GM18868 (cell line): Measurements from ENCODE around the gene ITGB1.
"Not testable (repeated sequence)": the region's sequence is repeated elsewhere in the genome, so short reads cannot be mapped to it uniquely, and the experiment has no call there.

ENCODE experiments used
- ATAC-seq: cut with Tn5 transposase; IDR thresholded peaks from one replicate; pipeline ENCODE4 v1.9.1; 2021; ENCODE audit warnings: mild to moderate bottlenecking, moderate library complexity; ENCODE audit not compliant: unreplicated experiment

The ITGB1 gene

DNA sequence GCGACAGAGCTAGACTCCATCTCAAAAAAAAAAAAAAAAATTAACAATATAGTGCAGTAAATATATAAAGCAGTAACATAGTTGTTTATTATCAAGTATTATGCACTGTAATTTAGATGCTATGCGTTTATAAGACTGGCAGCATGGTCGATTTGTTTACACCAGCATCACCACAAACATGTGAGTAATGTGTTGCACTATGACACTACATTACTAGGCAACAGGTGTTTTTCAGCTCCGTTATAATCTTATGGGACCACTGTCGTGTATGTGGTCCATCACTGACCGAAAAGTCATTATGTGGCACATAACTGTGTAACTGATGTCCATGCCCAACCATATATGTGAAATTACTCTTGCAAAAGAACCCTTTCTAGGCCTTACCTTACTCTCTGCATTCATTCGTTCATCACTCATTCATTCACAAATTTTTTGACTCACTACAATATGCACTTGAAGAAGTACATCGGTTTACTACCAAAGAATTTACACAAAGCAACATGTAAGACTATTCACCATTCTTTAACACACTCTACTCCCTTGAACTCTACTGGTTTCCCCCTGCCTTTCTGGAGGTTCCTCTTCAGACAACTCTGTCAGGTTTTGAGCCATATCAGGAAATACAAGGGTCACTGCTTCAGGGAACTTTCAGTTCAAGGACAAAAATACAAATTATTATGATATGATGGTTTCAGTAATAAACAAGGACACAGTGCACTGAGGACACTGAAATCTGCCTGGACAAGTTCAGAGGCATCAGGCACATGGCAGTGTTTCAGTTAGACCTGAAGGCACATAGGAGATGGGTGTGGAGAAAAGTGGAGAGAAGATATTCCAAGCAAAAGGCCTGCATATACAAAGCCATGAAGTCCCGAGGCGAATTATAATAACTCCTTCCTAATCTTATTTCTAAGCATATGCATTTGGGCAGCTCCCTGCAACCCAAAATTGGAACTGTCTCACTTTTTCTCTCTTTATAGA is 17.4 kb downstream of the ITGB1 start:
- ATAC-seq, result peak; percentile 61

DNA sequence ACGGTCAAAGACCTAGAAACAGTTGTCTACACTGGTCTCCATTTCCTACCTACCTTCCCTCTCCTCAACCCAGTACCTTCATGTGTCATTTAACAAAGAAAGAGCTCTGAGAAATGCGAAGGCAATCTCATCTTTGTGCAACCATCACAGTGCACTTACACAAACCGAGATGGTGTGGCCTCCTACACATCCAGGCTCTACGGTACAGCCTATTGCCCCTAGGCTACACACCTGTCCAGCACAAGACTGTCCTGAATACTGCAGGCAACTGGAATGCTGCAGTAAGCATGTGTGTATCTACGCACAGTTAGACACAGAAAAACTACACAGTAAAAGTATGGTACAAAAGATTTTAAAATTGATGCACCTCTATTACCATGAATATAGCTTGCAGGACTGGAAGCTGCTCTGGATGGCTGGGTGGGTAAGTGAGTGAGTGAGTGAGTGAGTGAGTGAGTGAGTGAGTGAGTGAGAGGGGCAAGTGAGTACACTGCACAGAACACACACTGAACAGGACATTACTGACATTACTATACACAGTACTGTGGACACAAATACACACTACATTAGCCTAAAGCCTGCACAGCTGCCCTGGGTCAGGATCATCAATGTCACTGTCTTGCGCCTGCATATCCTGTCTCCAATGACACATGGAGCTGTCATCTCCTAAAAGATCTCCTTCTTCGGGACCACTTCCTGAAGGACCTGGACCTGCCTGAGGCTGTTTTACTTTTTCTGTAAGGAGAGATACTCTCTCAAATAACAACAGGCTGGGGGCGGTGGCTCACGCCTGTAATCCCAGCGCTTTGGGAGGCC is 18.5 kb downstream of the ITGB1 start:
- no peak for ATAC-seq

DNA sequence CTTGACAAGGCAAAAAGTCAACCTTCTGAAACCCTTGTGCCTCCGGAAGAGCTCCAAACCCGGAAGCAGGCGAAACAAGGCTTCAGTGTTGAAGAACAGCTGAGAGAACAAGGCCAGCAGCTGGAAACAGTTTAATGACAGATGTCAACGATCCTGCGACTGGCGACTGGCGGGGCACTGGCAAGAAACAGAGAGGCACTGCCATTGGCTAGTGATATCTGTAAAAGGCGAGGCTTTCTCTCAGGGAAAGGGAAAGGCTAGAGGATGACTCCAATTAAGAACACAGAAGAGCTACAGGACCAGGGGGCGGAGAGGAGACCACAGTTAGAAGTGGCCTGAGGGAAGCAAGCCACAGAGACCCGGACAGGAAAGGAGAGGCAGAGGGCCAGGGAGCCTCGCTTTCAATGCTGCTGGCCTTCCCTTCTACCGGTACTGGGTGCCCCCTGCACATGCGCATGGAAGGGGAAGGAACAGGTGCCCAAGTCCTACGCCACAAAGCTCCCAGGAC is 19.4 kb downstream of the ITGB1 start:
- no peak for ATAC-seq

- no peak for ATAC-seq
These were observed 20.1 kb downstream of the ITGB1 start for GRCh38 chr10:32937911-32938424.

GRCh38 chr10:32932225-32932729 is 25.8 kb downstream of the ITGB1 start:
- ATAC-seq, result no peak

DNA sequence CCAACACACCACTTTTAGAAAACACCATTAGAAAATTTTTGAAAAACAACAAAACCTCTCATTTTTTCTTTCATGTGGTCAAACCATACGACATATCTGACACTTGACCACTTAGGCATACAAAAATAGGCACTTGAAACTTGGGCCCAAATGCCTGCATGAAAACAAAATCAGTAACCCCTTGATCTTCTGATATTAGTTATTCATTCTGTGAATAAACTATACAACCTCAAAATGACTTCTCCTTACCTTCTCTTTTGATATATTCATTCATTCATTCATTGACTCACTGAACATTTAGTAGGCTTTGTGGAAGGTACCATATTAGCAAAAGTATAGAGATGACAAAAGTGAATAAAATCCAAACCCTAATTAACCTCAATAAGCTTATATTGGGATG is 26.4 kb downstream of the ITGB1 start:
- no peak for ATAC-seq

DNA sequence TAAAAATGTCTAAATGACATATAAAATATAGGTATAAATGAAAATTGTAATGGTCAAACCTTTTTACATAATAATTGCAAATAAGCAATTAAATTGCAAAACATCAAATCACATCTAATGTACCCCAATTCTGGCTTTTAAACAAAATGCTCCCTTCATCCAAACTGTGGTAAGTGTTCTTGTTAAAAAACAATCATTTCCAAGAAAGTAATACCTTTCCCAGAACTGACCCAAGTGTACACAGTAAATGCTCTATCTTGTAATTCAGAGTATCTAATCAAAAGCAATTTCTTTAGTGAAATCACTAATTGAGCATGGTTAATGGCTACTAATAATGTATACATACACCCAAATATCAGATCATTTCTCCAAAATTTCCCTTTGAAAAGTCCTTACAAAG is 28.0 kb downstream of the ITGB1 start:
- ATAC-seq, result no peak

GRCh38 chr10:32929634-32930033 is 28.4 kb downstream of the ITGB1 start:
- no peak for ATAC-seq

GRCh38 chr10:32927750-32928149 is 30.3 kb downstream of the ITGB1 start:
- no peak for ATAC-seq

DNA sequence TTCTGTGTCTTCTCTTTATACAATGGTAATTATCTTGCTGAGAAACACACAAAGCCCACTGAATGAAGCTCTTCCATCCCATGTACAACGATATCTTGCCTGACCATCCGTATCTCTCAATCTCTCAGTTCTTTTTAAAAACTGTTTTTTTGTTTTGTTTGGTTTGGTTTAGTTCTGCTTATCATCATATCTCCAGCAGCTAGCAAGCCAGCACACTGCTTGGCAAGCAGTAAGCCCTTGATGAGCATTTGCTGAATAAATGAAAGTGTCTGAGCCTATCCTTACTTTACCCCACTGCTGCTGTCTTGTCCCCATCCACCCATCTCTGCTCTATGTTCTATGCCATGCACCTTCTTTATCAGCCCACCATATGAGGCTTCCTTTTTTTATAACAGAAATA is 34.2 kb downstream of the ITGB1 start:
- ATAC-seq, result no peak

DNA sequence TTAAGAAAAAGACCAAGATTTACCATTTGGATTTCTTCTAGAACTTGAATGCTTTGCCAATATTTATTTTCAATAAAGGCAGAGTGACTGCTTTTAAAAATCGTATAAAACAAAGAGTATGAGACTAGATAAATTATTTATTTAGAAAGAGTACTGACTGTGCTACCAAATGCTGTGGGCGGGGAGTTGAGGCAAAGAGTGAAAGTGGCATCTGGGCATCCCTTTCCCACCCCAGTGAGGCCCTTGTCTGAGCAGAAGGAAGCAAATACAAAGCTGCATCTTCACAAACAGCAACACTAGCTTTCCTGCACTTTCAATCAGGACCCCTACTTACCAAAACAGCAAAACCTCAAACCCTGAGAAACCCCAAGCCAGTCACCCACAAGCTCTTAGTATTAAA is 34.9 kb downstream of the ITGB1 start:
- ATAC-seq, result no peak

DNA sequence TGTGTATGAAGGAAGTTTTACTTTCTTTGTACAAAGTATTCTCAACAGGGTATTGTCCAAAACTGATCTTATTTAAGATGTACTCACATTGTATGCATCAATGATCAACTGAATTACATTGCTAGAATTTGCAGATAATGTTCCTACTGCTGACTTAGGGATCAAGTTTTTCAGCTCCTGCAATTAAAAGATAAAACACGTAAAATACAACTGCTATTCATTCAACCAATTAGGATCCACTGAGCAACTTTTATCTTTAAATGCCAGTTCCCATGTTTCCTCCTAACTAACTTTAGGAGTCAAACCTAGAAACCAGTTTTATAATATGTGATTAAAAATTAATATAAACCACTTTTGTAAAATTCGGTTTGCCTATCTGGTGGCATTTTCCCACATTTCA is 35.9 kb downstream of the ITGB1 start:
- no peak for ATAC-seq

DNA sequence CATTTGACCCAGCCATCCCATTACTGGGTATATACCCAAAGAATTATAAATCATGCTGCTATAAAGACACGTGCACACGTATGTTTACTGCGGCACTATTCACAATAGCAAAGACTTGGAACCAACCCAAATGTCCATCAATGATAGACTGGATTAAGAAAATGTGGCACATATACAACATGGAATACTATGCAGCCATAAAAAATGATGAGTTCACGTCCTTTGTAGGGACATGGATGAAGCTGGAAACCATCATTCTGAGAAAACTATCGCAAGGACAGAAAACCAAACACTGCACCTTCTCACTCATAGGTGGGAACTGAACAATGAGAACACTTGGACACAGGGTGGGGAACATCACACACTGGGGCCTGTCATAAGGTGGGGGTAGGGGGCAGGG is 40.2 kb downstream of the ITGB1 start:
- not testable (repeated sequence) for ATAC-seq

GRCh38 chr10:32911285-32912016 is 46.6 kb downstream of the ITGB1 start:
- no peak for ATAC-seq

DNA sequence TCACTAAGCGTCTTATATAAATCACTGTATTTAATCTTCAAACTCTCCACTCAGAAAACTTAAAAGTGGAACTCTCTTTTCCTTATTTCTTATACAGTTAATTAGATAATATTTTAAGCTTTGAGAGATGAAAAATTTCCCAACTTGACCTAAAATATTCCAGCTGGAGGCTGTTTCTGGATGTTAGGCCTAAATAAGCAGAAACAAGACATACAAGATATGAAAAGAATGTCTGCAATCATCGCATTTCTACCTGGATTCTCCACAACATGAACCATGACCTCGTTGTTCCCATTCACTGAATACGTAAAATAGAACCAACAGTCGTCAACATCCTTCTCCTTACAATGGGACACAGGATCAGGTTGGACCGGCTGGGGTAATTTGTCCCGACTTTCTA is 48.1 kb downstream of the ITGB1 start:
- ATAC-seq, result not testable (repeated sequence)

DNA sequence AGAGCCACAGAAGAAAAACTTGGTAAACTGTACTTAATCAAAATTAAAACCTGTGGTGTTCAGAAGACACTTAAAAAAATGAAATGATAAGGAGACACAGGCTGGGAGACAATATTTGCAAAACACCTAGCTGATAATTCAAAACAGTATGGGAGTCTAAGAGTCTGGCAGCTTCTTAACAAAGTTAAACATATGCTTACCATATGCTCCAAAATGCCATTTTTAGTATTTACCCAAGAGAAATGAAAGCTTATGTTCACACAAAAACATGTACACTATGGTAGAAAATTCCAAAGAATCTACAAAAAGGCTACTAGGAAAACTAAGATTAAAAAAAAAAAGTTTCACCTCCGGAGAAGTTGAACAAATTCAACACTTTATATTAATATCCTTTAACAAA is 48.6 kb downstream of the ITGB1 start:
- ATAC-seq, result no peak

GRCh38 chr10:32906595-32906994 is 51.4 kb downstream of the ITGB1 start:
- ATAC-seq, result no peak

GRCh38 chr10:32905466-32905865 is 52.6 kb downstream of the ITGB1 start:
- no peak for ATAC-seq

DNA sequence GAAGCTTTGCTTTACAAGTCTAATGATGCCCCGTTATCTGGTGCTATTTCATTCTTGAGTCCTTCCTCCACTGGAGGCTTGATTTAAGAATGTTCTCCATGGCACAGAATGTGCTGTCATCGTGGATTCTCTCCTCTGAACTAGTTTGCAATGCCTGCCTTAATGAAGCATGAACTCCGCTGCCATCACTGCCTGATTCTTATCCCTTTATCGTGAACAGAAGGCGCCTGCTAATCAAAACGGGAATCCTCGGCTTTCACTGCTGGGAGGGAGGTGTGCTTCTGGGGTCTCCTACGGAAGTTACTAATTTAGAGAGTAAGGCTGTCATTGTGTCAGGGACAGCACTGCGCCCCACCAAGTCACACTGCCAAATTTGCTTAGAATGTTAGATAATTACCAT is 56.2 kb downstream of the ITGB1 start:
- ATAC-seq, result no peak

DNA sequence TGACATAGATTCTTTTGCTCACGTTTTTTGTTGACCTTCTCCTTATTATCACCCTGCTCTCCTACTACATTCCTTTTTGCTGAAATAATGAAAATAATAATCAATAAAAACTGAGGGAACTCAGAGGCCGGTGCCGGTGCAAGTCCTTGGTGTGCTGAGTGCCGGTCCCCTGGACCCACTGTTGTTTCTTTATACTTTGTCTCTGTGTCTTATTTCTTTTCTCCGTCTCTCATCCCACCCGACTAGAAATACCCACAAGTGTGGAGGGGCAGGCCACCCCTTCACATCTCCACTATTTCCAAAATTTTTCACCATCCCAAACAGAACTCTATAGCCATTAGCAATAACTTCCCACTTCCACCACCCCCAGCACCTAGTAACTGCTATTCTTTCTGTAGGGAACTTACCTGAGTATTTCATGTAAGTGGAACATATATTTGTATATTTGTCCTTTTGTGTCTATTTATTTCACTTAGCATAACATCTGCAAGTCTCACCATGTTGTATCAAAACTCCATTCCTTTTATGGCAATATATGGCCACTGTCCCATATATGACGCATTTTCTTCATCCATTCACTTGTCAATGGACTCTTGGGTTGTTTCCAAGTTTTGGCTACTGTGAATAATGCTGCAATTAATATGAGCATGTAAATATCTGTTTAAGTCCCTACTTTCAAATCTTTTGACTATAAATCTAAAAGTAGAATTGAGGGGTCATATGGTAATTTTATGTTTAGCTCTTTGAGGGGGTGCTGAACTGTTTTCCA is 62.6 kb downstream of the ITGB1 start:
- not testable (repeated sequence) for ATAC-seq
